HL-60 (cell line): ENCODE results near the gene COL7A1.
A peak's percentile ranks its signal among the peaks of the same experiment; 100 is the strongest.

Experiments
- DNase-seq, 2 experiments: peaks; one replicate each; pipeline ENCODE4 v3.0.0-alpha.2; 2010 to 2020; ENCODE audit warnings: low read depth in 1 of 2, low spot score in 1 of 2
- H3K27ac ChIP-seq: fragments of 250-450 bp; sonication (Bioruptor Pico); replicated peaks from 2 replicates; pipeline ENCODE4 v1.5.1; 2020; ENCODE audit warnings: mild to moderate bottlenecking, moderate library complexity
- H3K27me3 ChIP-seq: fragments of 250-450 bp; sonication (Bioruptor Pico); 2 replicates; pipeline ENCODE4 v1.5.1; 2021; ENCODE audit warnings: mild to moderate bottlenecking, moderate library complexity; ENCODE audit not compliant: insufficient read depth, poor library complexity, severe bottlenecking
- H3K4me3 ChIP-seq: replicated peaks from 2 replicates; pipeline ENCODE4 v1.5.1; 2011; ENCODE audit warnings: mild to moderate bottlenecking, control low read depth, low read length; ENCODE audit not compliant: insufficient read depth
- GABPA ChIP-seq: IDR thresholded peaks from 2 replicates; pipeline ENCODE4 v1.6.1; 2012; ENCODE audit warnings: low read depth
- POLR2AphosphoS5 ChIP-seq: IDR thresholded peaks from 2 replicates; pipeline ENCODE4 v1.6.1; 2012; ENCODE audit warnings: low read depth
- SPI1 ChIP-seq: IDR thresholded peaks from 2 replicates; pipeline ENCODE4 v1.6.1; 2012; ENCODE audit warnings: low read depth, mild to moderate bottlenecking, borderline replicate concordance
- TF ChIP-seq, protein P1 (sequence below): IDR thresholded peaks from one replicate; pipeline ENCODE4 v1.5.1; 2011; ENCODE audit warnings: low read length, control low read depth, inconsistent platforms; ENCODE audit not compliant: insufficient read depth
- TF ChIP-seq, protein P2 (sequence below): IDR thresholded peaks from 2 replicates; pipeline ENCODE4 v1.6.1; 2012; ENCODE audit warnings: low read depth; ENCODE audit not compliant: insufficient replicate concordance

The COL7A1 gene

GRCh38 chr3:48561045-48561736 is 33.9 kb downstream of the COL7A1 start:
- Histone ChIP-seq H3K4me3 (no peak overlapping the region), H3K27me3 (no peaks in the 10 kb centered on the region), H3K27ac (no peak overlapping the region)
- DNase-seq, result no peak
- no peak for TF ChIP-seq GABPA
- TF ChIP-seq, protein P1, sequence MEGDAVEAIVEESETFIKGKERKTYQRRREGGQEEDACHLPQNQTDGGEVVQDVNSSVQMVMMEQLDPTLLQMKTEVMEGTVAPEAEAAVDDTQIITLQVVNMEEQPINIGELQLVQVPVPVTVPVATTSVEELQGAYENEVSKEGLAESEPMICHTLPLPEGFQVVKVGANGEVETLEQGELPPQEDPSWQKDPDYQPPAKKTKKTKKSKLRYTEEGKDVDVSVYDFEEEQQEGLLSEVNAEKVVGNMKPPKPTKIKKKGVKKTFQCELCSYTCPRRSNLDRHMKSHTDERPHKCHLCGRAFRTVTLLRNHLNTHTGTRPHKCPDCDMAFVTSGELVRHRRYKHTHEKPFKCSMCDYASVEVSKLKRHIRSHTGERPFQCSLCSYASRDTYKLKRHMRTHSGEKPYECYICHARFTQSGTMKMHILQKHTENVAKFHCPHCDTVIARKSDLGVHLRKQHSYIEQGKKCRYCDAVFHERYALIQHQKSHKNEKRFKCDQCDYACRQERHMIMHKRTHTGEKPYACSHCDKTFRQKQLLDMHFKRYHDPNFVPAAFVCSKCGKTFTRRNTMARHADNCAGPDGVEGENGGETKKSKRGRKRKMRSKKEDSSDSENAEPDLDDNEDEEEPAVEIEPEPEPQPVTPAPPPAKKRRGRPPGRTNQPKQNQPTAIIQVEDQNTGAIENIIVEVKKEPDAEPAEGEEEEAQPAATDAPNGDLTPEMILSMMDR, result no peak
- TF ChIP-seq POLR2AphosphoS5, result no peak
- TF ChIP-seq, protein P2, sequence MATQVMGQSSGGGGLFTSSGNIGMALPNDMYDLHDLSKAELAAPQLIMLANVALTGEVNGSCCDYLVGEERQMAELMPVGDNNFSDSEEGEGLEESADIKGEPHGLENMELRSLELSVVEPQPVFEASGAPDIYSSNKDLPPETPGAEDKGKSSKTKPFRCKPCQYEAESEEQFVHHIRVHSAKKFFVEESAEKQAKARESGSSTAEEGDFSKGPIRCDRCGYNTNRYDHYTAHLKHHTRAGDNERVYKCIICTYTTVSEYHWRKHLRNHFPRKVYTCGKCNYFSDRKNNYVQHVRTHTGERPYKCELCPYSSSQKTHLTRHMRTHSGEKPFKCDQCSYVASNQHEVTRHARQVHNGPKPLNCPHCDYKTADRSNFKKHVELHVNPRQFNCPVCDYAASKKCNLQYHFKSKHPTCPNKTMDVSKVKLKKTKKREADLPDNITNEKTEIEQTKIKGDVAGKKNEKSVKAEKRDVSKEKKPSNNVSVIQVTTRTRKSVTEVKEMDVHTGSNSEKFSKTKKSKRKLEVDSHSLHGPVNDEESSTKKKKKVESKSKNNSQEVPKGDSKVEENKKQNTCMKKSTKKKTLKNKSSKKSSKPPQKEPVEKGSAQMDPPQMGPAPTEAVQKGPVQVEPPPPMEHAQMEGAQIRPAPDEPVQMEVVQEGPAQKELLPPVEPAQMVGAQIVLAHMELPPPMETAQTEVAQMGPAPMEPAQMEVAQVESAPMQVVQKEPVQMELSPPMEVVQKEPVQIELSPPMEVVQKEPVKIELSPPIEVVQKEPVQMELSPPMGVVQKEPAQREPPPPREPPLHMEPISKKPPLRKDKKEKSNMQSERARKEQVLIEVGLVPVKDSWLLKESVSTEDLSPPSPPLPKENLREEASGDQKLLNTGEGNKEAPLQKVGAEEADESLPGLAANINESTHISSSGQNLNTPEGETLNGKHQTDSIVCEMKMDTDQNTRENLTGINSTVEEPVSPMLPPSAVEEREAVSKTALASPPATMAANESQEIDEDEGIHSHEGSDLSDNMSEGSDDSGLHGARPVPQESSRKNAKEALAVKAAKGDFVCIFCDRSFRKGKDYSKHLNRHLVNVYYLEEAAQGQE, result no peak
- TF ChIP-seq SPI1, result no peak

GRCh38 chr3:48560648-48561018 is 34.5 kb downstream of the COL7A1 start:
- H3K27ac ChIP-seq, result peak overlapping the region; percentile 29; the same call in 1 of the 2 replicates
- TF ChIP-seq SPI1 (no peak), POLR2AphosphoS5 (no peak)
- TF ChIP-seq, protein P1, result no peak
- TF ChIP-seq, protein P2, result no peak
- H3K27me3 ChIP-seq, result no peaks in the 10 kb centered on the region
- DNase-seq, result no peak
- no peak overlapping the region for H3K4me3 ChIP-seq

DNA sequence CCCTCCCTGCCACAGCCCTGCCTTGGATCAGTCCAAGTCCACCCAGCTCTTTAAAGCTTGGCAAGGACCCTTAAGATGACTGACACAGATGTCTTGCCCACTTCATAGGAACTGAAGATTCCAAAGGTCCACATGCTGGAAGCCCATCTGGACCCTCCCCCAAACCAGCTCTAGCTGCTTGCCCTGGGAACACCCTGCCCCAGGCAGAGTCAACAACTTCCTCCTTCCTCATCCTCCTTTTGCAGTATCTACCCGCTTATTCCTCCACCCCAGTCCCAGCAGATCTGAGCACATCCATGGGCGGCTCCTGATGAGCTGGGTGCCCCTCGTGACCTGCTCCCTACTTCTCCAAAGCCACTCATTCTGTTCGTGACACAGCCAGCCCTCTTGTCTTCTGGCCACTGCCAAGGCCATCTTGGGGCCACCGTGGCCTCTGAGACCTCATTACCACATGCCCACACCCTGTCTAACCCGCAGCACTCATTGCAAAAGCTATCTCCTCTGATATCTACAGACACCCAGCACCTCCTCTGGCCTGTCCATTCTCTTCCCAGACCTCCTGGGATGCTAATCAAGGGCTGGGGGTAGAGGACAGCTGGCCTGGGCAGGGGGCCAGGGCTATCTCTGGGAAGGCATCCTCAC is 36.5 kb downstream of the COL7A1 start:
- H3K4me3 ChIP-seq, result no peak overlapping the region
- DNase-seq, result peak; percentile 74 to 78
- H3K27ac ChIP-seq, result peak overlapping the region; percentile 42
- H3K27me3 ChIP-seq, result no peaks in the 10 kb centered on the region
- TF ChIP-seq GABPA (no peak), SPI1 (no peak), POLR2AphosphoS5 (no peak)
- TF ChIP-seq, protein P2, result no peak
- TF ChIP-seq, protein P1, result no peak
